Measurements from ENCODE around the gene RPP30.

- TF ChIP-seq ZBTB4 (CRISPR knock-in tag; IDR thresholded peaks at IDR 0.05; ENCODE audit: borderline replicate concordance) (no peak), RFX5 (IDR thresholded peaks at IDR 0.05; ENCODE audit: low read depth, low read length) (no peak), BHLHE40 (IDR thresholded peaks at IDR 0.05; ENCODE audit: low read length) (no peak), BRCA1 (CRISPR knock-in tag; IDR thresholded peaks at IDR 0.05) (no peak), ATF2 (CRISPR knock-in tag; IDR thresholded peaks at IDR 0.05) (no peak), ZNF253 (CRISPR knock-in tag; IDR thresholded peaks at IDR 0.05; ENCODE audit: borderline replicate concordance) (no peak), SMC3 (IDR thresholded peaks at IDR 0.05; ENCODE audit: low read length) (no peak)
- TF ChIP-seq, protein P1, sequence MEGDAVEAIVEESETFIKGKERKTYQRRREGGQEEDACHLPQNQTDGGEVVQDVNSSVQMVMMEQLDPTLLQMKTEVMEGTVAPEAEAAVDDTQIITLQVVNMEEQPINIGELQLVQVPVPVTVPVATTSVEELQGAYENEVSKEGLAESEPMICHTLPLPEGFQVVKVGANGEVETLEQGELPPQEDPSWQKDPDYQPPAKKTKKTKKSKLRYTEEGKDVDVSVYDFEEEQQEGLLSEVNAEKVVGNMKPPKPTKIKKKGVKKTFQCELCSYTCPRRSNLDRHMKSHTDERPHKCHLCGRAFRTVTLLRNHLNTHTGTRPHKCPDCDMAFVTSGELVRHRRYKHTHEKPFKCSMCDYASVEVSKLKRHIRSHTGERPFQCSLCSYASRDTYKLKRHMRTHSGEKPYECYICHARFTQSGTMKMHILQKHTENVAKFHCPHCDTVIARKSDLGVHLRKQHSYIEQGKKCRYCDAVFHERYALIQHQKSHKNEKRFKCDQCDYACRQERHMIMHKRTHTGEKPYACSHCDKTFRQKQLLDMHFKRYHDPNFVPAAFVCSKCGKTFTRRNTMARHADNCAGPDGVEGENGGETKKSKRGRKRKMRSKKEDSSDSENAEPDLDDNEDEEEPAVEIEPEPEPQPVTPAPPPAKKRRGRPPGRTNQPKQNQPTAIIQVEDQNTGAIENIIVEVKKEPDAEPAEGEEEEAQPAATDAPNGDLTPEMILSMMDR (CRISPR knock-in tag; IDR thresholded peaks at IDR 0.05): no peak
- TF ChIP-seq, protein P2, sequence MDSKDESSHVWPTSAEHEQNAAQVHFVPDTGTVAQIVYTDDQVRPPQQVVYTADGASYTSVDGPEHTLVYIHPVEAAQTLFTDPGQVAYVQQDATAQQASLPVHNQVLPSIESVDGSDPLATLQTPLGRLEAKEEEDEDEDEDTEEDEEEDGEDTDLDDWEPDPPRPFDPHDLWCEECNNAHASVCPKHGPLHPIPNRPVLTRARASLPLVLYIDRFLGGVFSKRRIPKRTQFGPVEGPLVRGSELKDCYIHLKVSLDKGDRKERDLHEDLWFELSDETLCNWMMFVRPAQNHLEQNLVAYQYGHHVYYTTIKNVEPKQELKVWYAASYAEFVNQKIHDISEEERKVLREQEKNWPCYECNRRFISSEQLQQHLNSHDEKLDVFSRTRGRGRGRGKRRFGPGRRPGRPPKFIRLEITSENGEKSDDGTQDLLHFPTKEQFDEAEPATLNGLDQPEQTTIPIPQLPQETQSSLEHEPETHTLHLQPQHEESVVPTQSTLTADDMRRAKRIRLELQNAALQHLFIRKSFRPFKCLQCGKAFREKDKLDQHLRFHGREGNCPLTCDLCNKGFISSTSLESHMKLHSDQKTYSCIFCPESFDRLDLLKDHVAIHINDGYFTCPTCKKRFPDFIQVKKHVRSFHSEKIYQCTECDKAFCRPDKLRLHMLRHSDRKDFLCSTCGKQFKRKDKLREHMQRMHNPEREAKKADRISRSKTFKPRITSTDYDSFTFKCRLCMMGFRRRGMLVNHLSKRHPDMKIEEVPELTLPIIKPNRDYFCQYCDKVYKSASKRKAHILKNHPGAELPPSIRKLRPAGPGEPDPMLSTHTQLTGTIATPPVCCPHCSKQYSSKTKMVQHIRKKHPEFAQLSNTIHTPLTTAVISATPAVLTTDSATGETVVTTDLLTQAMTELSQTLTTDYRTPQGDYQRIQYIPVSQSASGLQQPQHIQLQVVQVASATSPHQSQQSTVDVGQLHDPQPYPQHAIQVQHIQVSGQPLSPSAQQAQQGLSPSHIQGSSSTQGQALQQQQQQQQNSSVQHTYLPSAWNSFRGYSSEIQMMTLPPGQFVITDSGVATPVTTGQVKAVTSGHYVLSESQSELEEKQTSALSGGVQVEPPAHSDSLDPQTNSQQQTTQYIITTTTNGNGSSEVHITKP (CRISPR knock-in tag; IDR thresholded peaks at IDR 0.05; ENCODE audit: low read depth): no peak
These were observed 49.3 kb upstream of the RPP30 start for GRCh38 chr10:90822508-90822907.

All from HepG2 (cell line).